Stimulated activated naive CD8-positive, alpha-beta T cell treated with anti-CD3 and anti-CD28 coated beads, Interleukin-15, amount 100 ng/mL, for 72 hours (primary cell): ENCODE measurements around the gene ECHS1.
A peak's percentile ranks its signal among the peaks of the same experiment; 100 is the strongest.

Source experiments
- ATAC-seq: fragments of 150-1000 bp; cut with Tn5 transposase; 2 replicates; pipeline ENCODE4 v1.10.0; 2021; ENCODE audit warnings: mild to moderate bottlenecking, moderate library complexity
- DNase-seq, 2 donors: peaks; one replicate each; pipeline ENCODE4 v3.0.0; 2021 to 2022
- H3K27ac Mint-ChIP-seq, 2 donors: one replicate each; pipeline ENCODE4 v1.8.0; 2022; ENCODE audit warnings: mild to moderate bottlenecking in 2 of 2, mixed read lengths in 2 of 2, moderate library complexity in 2 of 2
- H3K27me3 Mint-ChIP-seq: one replicate; pipeline ENCODE4 v1.8.0; 2022; ENCODE audit warnings: mixed read lengths
- H3K4me1 Mint-ChIP-seq: one replicate; pipeline ENCODE4 v1.8.0; 2022; ENCODE audit warnings: mild to moderate bottlenecking, mixed read lengths
- H3K4me3 Mint-ChIP-seq, 2 donors: one replicate each; pipeline ENCODE4 v1.8.0; 2022; ENCODE audit warnings: mild to moderate bottlenecking in 2 of 2, mixed read lengths in 2 of 2, moderate library complexity in 1 of 2
- H3K9me3 Mint-ChIP-seq, 2 donors: one replicate each; pipeline ENCODE4 v1.8.0; 2022; ENCODE audit warnings: mixed read lengths in 2 of 2

Gene ECHS1

GRCh38 chr10:133349160-133349568 is 24.0 kb downstream of the ECHS1 start:
- no peak for ATAC-seq
- no peaks in the 10 kb centered on the region for H3K4me1 Mint-ChIP-seq
- H3K4me3 Mint-ChIP-seq = no peak overlapping the region
- no peak for DNase-seq
- peaks cover 37% of the 10 kb centered on the region for H3K27me3 Mint-ChIP-seq
- H3K27ac Mint-ChIP-seq = peak overlapping the region in 1 of 2 donors; percentile 19
- H3K9me3 Mint-ChIP-seq = no peaks in the 10 kb centered on the region

GRCh38 chr10:133347710-133348517 is 25.2 kb downstream of the ECHS1 start:
- no peak for ATAC-seq
- Mint-ChIP-seq H3K4me3 (no peak overlapping the region), H3K4me1 (no peaks in the 10 kb centered on the region), H3K9me3 (no peaks in the 10 kb centered on the region), H3K27ac (no peak overlapping the region), H3K27me3 (peaks cover 47% of the 10 kb centered on the region)
- no peak for DNase-seq

- DNase-seq = no peak
- ATAC-seq = peak; percentile 11
- peaks cover 56% of the 10 kb centered on the region for H3K27me3 Mint-ChIP-seq
- H3K9me3 Mint-ChIP-seq = no peaks in the 10 kb centered on the region
- no peak overlapping the region for H3K4me3 Mint-ChIP-seq
- H3K27ac Mint-ChIP-seq = no peak overlapping the region
- no peaks in the 10 kb centered on the region for H3K4me1 Mint-ChIP-seq
Observed at GRCh38 chr10:133346413-133346812, 26.7 kb downstream of the ECHS1 start.

GRCh38 chr10:133344236-133344635 is 28.9 kb downstream of the ECHS1 start:
- DNase-seq (no peak), ATAC-seq (no peak)
- H3K27ac Mint-ChIP-seq = no peak overlapping the region
- H3K4me3 Mint-ChIP-seq = no peak overlapping the region
- H3K9me3 Mint-ChIP-seq = no peaks in the 10 kb centered on the region
- no peaks in the 10 kb centered on the region for H3K4me1 Mint-ChIP-seq
- peaks cover 54% of the 10 kb centered on the region for H3K27me3 Mint-ChIP-seq

- no peak overlapping the region for H3K27ac Mint-ChIP-seq
- ATAC-seq = no peak
- H3K4me1 Mint-ChIP-seq = no peaks in the 10 kb centered on the region
- DNase-seq = no peak
- peaks cover 48% of the 10 kb centered on the region for H3K27me3 Mint-ChIP-seq
- H3K4me3 Mint-ChIP-seq = no peak overlapping the region
- H3K9me3 Mint-ChIP-seq = no peaks in the 10 kb centered on the region
Observed at GRCh38 chr10:133343558-133343957, 29.6 kb downstream of the ECHS1 start.

GRCh38 chr10:133342942-133343341 is 30.2 kb downstream of the ECHS1 start:
- no peak for DNase-seq
- H3K4me3 Mint-ChIP-seq = no peak overlapping the region
- H3K27ac Mint-ChIP-seq = no peak overlapping the region

GRCh38 chr10:133341983-133342382 is 31.2 kb downstream of the ECHS1 start:
- H3K27me3 Mint-ChIP-seq = peaks cover 48% of the 10 kb centered on the region
- H3K9me3 Mint-ChIP-seq = no peaks in the 10 kb centered on the region
- ATAC-seq (no peak), DNase-seq (no peak)
- peak overlapping the region in 1 of 2 donors; percentile 23 for H3K27ac Mint-ChIP-seq
- H3K4me1 Mint-ChIP-seq = no peaks in the 10 kb centered on the region
- no peak overlapping the region for H3K4me3 Mint-ChIP-seq

More at GRCh38 chr10:133342942-133343341, 30.2 kb downstream of the ECHS1 start:
- Mint-ChIP-seq H3K9me3 (no peaks in the 10 kb centered on the region), H3K4me1 (no peaks in the 10 kb centered on the region), H3K27me3 (peaks cover 48% of the 10 kb centered on the region)
- ATAC-seq = no peak

GRCh38 chr10:133339708-133340380 is 33.3 kb downstream of the ECHS1 start:
- Mint-ChIP-seq H3K27me3 (peaks cover 30% of the 10 kb centered on the region), H3K4me1 (peaks cover 2% of the 10 kb centered on the region), H3K9me3 (no peaks in the 10 kb centered on the region), H3K27ac (no peak overlapping the region), H3K4me3 (no peak overlapping the region)
- ATAC-seq (no peak), DNase-seq (no peak)

GRCh38 chr10:133338080-133339071 is 34.8 kb downstream of the ECHS1 start:
- Mint-ChIP-seq H3K9me3 (no peaks in the 10 kb centered on the region), H3K4me3 (no peak overlapping the region)

GRCh38 chr10:133337370-133337725 is 35.8 kb downstream of the ECHS1 start:
- Mint-ChIP-seq H3K27me3 (peaks cover 34% of the 10 kb centered on the region), H3K4me3 (no peak overlapping the region), H3K27ac (no peak overlapping the region), H3K4me1 (peaks cover 7% of the 10 kb centered on the region), H3K9me3 (no peaks in the 10 kb centered on the region)
- no peak for ATAC-seq
- no peak for DNase-seq

More at GRCh38 chr10:133338080-133339071, 34.8 kb downstream of the ECHS1 start:
- ATAC-seq (no peak), DNase-seq (no peak)
- H3K4me1 Mint-ChIP-seq = peaks cover 7% of the 10 kb centered on the region
- peaks cover 29% of the 10 kb centered on the region for H3K27me3 Mint-ChIP-seq
- no peak overlapping the region for H3K27ac Mint-ChIP-seq

- H3K9me3 Mint-ChIP-seq = no peaks in the 10 kb centered on the region
- peak; percentile 66 for ATAC-seq
- H3K4me3 Mint-ChIP-seq = peak within 1 kb of the TSS; percentile 41 to 85
- peak; percentile 64 to 77 for DNase-seq
- peaks cover 35% of the 10 kb centered on the region for H3K27me3 Mint-ChIP-seq
- H3K4me1 Mint-ChIP-seq = peaks cover 7% of the 10 kb centered on the region
- H3K27ac Mint-ChIP-seq = no peak within 1 kb of the TSS
Observed at GRCh38 chr10:133336577-133337369, 36.4 kb downstream of the ECHS1 start, which contains the start of gene CALY. Gene CALY, minus strand, starts transcription at chr10:133336896. Its CDS starts 7,907 bp downstream, at chr10:133328989.

GRCh38 chr10:133336118-133336576 is 37.0 kb downstream of the ECHS1 start:
- peaks cover 7% of the 10 kb centered on the region for H3K4me1 Mint-ChIP-seq
- H3K27me3 Mint-ChIP-seq = peaks cover 37% of the 10 kb centered on the region
- H3K9me3 Mint-ChIP-seq = no peaks in the 10 kb centered on the region
- H3K4me3 Mint-ChIP-seq = no peak overlapping the region
- ATAC-seq (peak; percentile 27), DNase-seq (no peak)
- no peak overlapping the region for H3K27ac Mint-ChIP-seq

- peaks cover 7% of the 10 kb centered on the region for H3K4me1 Mint-ChIP-seq
- peaks cover 43% of the 10 kb centered on the region for H3K27me3 Mint-ChIP-seq
- no peak overlapping the region for H3K27ac Mint-ChIP-seq
- peak; percentile 73 to 74 for DNase-seq
- ATAC-seq = peak; percentile 60
- peak overlapping the region; percentile 41 to 85 for H3K4me3 Mint-ChIP-seq
- no peaks in the 10 kb centered on the region for H3K9me3 Mint-ChIP-seq
Observed at GRCh38 chr10:133335246-133336117, 37.7 kb downstream of the ECHS1 start.
